Heart left ventricle (tissue), 13 donors: ENCODE results near the gene GPR139.

Experiments used
- POLR2A ChIP-seq, 2 donors: fragments of 450-650 bp; IDR thresholded peaks; one replicate each; pipeline ENCODE4 v1.6.1; 2017; ENCODE audit warnings: antibody characterized with exemption in 2 of 2, mild to moderate bottlenecking in 2 of 2, moderate library complexity in 2 of 2
- TF ChIP-seq, protein P1 (sequence below), 12 donors: fragments of 200-600 bp; sonication (generic) in 4 of 12; IDR thresholded peaks; one replicate each; pipeline versions ENCODE4 v1.5.0 to v1.8.0; 2018 to 2022; ENCODE audit warnings: antibody characterized with exemption in 12 of 12, mild to moderate bottlenecking in 5 of 12
- donor health status: ischemic (EF 13 %, LVEDD 7.1; RV severe dilation, severe dysfunction).
- donor health status: DM: no; HTN: yes; CAD: no.
- donor health status: DM: no; HTN: no; CAD: no.
- donor health status: ischemic (EF 25% LVEDD 6.9; RV normal size, moderate dysfunction).
- donor health status: ischemic (EF 25% LVEDD 5.7; RV mildly dilated, moderate dysfunction).
- donor health status: ischemic (EF 35%, LVEDD 5.7; RV mildly dilated, moderate dysfunction).
- donor health status: nonischemic (EF 11% LVEDD 7.7; RV severe dilation, severe dysfunction).
- donor health status: DM: yes; HTN: yes; CAD: no.
- donor health status: PGD.
- donor health status: ischemic (EF 29% LVEDD 5.4; RV normal size, mild dysfunction).
- donor health status: nonischemic (EF 23%, LVEDD 6.1; RV moderate dilation, normal function).

DNA sequence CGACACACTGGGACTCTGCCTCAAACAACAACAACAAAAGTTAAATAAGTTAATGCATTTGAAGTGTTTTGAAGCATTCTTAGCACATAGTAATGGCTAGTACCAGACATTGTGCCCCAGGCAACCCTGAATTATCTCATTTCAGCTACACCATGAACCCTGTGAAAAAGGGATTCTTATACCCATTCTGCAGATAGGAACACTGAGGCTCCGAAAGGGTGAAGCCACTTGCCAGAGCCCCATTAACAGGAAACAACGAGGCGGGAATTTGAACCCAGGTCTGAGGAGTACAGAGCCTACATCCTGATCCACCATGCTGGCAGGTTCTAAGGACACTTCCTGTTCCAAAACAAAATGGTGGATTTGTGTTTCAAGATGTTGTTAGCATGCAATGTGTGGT, 9.2 kb downstream of the GPR139 start:
- TF ChIP-seq, protein P1, sequence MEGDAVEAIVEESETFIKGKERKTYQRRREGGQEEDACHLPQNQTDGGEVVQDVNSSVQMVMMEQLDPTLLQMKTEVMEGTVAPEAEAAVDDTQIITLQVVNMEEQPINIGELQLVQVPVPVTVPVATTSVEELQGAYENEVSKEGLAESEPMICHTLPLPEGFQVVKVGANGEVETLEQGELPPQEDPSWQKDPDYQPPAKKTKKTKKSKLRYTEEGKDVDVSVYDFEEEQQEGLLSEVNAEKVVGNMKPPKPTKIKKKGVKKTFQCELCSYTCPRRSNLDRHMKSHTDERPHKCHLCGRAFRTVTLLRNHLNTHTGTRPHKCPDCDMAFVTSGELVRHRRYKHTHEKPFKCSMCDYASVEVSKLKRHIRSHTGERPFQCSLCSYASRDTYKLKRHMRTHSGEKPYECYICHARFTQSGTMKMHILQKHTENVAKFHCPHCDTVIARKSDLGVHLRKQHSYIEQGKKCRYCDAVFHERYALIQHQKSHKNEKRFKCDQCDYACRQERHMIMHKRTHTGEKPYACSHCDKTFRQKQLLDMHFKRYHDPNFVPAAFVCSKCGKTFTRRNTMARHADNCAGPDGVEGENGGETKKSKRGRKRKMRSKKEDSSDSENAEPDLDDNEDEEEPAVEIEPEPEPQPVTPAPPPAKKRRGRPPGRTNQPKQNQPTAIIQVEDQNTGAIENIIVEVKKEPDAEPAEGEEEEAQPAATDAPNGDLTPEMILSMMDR (IDR thresholded peaks at IDR 0.05), result no peak
- TF ChIP-seq POLR2A (IDR thresholded peaks at IDR 0.05), result no peak
